Activated CD8-positive, alpha-beta memory T cell treated with anti-CD3 and anti-CD28 coated beads, Interleukin-2, amount 50 U/mL, for 1 hour (primary cell): Measurements from ENCODE around the gene TDO2.
"Not testable (repeated sequence)": the region's sequence is repeated elsewhere in the genome, so short reads cannot be mapped to it uniquely, and the experiment has no call there.

Experiments used
- DNase-seq: peaks from one replicate; pipeline ENCODE4 v3.0.0-alpha.2; 2020; ENCODE audit errors: extremely low read depth

Gene TDO2

DNA sequence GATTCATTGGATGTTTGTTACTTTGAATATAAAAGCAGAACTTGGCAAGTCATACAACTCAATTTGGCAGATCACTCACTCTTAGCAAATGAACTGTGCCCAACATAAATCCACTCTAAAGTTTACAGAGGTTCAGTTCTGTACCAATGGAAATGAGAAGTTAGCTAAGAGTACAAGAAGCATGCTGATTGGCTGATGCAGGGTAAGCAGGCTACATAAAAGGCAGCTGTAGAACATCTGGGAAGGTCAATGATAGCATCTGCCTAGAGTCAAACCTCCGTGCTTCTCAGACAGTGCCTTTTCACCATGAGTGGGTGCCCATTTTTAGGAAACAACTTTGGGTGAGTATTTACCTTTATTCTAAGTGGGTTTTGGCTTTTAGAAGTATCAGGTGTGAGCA is at the start of gene TDO2:
TDO2 (plus strand) TSS at position 244 of the 400 bp plus-strand sequence; CDS start at position 307, 63 bp downstream.
- DNase-seq: no peak

DNA sequence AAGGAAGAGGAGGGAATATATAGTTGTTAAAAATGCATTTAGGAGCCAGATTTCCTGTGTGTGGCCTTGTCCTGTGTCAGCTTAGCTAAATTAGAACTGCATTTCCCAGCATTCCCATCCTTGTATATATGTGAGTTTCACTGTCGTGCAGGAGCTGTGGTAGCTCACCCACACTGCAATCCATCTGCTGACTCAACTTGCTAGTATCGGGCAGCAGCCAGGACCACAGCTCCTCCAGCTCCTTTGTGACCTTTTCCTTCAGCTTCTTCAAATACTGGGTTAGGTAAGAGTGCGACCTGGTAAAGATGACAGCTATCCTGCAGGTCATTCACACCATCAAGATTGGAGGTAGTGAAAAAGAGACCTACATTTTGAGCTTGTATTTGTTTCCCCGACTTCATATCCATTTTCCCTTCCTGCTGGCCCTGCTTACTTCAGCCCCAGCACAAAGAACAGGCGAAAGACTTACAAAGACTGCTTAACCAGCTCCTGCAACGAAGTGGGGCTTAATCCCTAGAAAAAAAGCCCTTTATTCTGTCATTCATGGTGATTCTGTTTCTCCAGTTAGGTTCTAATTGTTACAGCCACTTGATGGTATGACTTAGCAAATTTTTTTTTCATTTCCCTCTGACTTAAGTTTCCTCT is 48.8 kb upstream of the TDO2 start:
- DNase-seq: no peak

DNA sequence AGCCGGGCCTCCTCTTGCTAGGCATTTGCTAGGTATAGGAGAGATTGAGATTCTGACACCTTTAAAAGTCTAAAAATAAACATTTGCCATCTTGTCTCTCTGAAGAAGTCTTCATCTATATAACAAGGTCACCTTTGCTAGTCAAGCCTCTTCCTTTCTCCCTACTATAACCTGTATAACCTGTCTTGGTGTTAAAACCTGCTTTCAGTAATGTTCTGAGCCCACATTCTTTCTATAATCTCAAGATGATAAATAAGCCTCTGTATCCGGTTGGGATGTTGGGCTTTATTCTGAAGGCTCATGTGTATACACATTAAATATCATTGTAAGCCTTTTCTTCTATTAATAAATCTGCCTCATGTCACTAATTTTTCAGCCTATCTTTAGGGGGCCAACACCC is 47.6 kb upstream of the TDO2 start:
- DNase-seq: no peak

DNA sequence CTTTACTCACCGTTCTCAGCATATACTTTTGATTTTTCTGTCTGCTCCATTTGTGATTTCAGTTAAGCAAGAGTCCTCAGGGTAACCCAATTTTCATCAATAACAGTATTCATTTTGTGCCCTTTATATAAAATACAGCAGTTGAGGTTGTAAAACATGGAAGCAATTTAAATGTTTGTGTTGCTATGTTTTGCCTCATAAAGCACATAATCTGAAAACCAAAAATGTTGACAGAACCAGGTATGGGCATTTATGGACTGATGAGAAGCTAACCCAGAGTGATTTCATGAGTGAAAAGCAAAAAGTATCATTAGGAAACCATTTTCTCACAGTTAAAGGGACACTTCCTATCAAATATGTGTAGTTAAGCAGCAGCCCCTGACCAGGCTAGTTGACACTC is 37.3 kb upstream of the TDO2 start, which contains the start of gene ASIC5:
ASIC5 (minus strand) TSS at position 101 of the 400 bp plus-strand sequence; CDS start at position 50, 51 bp downstream.
- no peak for DNase-seq

DNA sequence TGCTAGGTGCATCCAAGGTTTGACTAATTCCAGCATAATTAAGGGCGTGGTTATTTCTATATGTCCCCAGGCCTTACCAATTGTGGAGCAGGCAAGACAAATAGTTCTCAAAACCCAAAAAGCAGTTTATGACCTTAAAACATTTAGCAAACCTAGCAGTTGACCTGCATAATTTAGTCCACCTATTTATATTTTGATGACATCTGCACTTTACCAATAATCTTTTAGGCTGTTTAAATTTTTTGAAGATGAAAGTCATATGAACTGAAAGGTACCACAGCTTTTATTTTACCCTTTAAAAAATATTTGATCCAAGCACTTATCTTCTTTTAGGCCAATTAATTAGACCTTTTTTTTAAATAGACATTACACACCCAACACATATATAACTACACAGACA is 27.6 kb upstream of the TDO2 start:
- no peak for DNase-seq

DNA sequence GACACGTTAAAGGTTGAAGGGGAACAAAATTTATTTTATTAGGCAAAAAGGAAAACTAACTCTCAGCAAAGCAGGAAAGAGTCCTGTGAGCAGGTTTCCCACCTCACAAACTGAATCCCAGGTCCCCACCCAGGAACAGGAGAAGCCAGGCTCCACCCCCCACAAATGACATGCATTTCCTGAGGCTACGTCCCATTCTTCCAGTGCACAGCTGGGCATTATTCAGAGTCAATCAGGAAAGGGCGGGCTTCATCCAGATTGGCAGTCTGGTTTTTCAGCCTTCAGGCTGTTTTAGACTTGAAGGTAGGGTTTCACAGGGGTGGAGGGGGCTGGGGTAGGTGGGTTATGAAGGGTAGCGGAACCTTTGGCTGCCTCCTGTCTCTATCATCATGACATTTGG is 25.5 kb upstream of the TDO2 start:
- no peak for DNase-seq

DNA sequence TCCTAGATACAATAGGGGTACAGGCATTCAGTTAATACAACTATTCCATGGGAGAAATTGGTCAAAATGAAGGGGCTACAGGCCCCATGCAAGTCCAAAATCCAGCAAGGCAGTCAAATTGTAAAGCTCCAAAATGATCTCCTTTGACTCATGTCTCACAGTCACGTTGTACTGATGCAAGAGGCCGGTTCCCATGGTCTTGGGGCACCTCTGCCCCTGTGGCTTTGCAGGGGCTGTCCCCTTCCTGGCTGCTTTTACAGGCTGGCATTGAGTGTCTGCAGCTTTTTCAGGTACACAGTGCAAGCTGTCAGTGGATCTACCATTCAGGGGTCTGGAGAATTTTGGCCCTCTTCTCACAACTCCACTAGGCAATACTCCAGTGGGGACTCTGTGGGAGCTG is 24.9 kb upstream of the TDO2 start:
- no peak for DNase-seq

DNA sequence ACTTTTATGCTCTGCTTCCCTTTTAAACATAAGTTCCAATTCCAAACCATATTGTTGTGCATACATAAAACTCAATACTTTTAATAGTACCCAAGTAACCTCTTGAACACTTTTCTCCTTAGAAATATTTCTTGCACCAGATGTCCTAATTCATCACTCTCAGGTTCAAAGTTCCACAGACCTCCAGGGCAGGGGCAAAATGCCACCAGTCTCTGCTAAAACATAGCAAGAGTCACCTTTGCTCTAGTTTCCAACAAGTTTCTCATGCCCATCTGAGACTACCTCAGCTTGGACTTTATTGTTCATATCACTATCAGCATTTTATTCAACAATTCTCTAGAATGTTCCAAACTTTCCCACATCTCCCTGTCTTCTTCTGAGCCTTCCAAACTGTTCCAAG is 23.7 kb upstream of the TDO2 start:
- DNase-seq: no peak

DNA sequence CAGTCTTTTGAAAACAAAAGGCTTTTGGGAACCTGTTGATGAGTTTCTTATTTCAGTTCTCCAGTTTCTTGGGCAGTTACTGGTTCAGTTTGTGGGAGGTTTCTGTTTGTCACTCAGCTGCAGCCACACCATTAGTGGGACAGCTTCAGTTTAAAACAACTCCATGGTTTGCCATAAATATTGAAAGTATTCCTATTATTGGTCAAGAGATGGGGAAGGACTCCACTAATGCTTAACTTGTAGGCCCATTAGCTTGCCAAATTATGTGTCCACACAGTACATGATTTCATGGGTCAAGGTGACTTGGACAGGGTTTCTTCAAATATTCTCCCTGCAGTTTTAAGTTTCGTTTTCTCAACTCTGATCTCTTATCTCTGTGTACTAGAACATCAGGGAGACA is 21.9 kb upstream of the TDO2 start:
- no peak for DNase-seq

DNA sequence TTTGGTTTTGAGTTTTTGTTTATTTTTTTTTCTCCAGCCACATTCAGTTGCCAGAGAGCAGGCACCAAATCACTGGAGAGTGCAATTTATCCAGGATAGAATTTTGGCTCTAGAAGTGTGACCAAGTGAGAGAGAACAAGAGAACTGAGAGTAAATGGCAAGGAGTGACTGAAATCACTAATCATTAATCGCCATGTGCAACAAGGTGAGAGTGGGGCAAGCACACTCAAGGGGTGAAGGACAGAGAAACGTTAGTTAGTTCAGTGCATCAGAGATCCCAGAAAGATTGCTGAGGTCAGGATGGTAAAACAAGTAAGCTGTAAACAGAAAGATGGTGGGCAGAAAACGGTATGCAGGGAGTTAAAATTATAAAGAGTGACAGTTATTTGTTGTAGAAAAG is 19.6 kb upstream of the TDO2 start:
- no peak for DNase-seq

DNA sequence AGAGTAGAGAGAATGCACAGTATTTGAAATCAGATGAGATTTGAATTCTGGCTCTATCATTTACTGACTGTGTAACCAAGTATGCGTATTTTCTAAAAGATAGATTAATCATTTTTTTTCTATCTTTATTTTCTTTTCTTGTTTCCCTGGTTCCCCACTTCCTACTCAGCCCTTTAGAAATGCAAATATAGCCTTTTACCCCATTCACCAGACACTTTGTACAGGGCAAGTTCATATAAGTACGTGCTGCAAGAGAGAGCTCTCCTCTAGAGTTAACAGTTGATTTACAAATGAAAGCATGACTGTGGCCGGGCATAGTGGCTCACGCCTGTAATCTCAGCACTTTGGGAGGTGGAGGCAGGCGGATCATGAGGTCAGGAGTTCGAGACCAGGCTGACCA is 17.8 kb upstream of the TDO2 start:
- no peak for DNase-seq

DNA sequence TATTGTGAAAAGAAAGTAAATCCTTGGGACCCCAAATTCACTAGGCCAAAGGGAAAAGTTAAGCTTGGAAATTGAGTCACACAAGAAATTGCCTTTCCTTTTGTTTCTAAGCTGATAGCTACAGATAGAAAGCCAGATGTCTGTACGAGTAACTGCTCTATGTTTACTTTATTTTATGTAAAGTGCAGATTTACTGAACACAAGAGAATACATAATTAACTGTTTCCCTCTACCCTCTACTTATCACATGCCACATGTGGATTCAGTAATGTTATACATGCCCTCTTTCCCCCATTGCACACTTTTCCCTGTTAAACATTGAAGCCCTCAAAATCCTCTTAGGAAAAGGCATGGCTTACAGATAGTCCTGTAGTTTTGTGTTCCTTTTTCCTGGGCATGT is 16.5 kb upstream of the TDO2 start:
- no peak for DNase-seq

DNA sequence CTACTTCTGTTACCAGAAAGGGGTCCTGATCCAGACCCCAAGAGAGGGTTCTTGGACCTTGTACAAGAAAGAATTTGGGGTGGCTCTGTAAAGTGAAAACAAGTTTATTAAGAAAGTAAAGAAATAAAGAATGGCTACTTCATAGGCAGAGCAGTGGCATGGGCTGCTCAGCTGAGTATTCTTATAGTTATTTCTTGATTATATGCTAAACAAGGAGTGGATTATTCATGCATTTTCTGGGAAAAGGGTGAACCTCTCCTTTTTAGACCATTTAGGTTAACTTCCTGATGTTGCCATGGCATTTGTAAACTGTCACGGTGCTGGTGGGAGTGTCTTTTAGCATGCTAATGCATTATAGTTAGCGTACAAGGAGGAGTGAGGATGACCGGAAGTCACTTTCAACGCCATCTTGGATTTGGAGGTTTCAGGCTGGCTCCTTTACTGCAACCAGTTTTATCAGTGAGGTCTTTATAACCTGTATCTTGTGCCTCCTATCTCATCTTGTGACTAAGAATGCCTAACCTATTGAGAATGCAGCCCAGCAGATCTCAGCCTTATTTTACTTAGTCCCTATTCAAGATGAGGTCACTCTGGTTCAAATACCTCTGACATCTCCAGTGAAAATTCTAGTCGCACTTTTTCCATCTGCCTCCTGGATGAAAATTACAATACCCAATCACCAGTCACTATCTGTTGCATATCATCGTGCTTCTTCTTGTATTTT is 15.5 kb upstream of the TDO2 start:
- no peak for DNase-seq

DNA sequence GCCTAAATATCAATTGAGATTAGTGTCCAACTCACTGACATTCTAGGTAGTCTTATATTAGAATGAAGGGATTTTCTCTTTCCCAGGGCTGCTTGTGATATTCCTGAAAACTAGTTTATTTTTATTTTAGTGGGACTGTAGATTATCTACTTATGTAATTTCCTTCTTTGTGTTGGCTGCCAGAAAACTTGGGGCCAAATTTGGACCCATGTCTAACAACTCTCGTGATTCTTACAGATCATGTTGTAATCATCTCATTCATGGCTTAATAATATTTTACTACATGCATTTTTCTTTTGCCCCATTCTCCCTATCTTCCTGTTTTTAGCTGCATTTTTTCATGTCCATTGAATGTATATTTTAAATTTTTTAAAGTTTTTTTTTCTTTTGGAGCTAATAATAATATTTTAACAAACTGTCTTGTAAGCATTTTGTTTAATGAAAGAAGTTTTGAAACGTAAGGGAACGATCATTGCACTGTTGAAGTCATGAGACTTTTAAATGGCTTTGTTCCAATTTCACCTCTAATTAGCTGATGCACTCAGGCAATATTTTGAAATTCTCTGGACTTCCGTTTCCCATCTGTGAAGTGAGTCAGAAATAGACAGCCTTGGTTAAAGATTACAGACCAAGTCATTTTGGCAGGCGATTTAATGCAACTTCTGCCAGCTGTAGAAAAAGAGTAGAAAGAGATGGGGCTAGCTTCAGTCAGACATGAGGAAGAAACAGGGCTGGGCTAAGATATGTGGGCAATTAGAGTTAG is 14.3 kb upstream of the TDO2 start:
- no peak for DNase-seq

DNA sequence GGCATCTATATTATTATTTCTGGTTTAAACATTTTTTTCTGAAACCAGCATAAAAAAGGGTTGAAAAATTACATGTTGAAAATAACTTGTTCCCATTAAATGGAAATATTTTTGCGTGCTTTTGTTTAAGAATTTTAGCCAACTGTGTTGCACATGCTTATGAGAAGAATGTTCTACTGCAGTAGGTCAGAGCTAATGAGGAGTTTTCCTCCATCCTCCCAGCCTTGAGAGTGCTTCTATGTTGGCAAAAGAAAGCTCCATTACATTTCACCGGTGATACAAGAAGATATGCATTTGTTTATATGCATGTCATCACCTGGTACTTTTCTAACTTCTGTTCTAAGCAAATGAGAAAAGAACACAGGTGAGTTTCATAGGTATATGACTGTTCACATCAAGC is 13.6 kb upstream of the TDO2 start:
- no peak for DNase-seq

DNA sequence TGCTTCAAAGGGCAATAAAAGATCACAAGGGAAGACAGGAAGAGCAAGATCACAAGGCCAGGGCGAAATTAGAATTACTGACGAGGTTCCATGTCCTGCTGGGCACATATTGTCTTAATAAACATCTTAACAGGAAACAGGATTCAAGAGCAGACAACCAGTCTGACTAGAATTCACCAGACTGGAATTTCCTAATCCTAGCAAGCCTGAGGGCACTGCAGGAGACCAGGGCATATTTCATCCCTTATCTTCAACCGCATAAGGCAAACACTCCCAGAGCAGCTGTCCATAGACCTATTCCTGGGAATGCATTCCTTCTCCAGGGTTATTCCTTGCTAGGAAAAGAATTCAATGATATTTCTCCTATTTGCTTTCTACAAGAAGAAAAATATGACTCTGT is 12.4 kb upstream of the TDO2 start:
- DNase-seq: no peak

DNA sequence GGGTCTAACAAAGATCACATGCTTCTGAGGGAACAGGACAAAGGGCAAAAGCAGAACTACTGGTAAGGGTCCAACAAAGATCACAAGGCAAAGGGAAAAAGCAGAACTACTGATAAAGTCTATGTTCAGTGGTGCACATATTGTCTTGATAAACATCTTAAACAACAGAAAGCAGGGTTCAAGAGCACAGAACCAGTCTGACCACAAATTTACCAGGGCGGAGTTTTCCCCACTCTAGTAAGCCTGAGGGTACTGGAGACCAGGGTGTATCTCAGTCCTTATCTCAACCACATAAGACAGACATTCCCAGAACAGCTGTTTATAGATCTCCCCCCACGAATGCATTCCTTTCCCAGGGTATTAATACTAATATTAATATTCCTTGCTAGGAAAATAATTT is 5.1 kb upstream of the TDO2 start:
- DNase-seq: not testable (repeated sequence)

DNA sequence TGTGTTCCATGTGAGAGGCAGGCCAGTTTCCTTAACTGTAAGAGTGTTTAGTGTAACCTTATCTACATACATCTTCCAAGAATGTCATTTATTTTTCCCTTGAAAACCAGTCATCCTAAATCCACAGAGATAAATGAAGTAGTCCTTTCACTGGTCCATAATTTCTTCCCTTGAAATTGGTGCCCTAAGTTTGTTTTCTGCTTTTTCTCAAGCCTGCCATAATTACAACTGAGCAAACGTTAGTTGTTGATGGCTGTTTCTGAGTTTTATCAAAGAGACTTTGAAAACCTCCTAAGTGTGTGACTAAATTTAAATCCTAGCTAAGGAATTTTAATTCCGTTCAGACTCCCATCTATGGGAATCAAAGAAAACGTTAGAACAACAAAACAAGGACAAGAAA is 3.6 kb upstream of the TDO2 start:
- no peak for DNase-seq

DNA sequence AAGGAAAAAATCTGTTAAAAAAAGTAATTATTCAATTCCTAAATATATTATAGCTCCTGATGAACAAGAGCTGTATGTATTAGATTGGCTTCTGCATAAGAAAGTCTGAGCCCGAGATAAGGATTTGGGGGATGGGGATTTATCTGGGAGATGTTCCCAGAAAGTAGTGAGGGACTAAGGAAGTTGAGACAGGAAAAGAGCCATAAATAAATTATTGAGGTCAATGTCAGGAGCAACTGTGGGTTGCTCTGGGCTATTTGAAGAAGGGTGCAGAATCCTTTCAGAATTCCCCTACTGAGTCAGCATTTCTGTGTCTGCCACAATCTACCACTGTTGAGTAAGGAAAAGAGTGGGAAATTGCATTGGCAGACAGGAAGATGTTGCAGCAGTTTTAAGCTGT is 3.1 kb upstream of the TDO2 start:
- DNase-seq: no peak

DNA sequence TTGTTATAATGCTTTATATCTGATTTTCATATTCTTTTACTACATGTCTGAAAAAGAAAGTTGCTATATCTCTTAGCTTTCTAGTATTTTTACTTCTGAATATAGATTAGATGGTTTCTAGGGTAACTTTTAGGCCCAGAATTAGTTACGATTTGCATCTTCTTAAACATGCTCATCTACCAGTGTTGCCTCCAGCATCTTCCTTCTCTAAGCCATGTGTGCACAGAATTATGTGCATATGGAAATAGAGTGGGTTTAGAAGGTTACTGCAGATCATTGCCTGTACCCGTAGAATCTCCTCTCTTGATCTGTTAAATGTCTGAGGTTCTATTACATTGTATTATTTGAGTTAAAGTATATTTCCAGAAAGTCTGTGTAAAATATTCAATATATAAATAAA is 2.5 kb upstream of the TDO2 start:
- no peak for DNase-seq

DNA sequence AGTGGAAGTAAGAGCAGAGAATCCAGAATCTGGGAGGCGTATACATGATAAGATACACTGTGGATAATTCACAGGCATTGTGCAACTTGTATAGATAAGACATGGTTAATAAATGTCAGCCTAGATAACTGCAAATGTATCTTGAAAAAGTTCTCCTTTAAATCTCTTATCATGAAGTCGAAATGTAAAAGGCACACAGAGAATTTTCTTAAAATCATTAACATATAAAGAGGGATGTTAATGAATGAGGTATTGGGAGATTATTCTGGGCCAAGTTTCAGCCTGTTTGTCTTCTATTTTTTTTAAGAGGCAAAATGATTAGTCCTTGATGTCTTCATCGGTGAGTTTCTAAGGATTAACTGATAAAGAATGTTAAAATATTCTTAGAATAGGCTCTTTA is 835 bp downstream of the TDO2 start:
- no peak for DNase-seq

DNA sequence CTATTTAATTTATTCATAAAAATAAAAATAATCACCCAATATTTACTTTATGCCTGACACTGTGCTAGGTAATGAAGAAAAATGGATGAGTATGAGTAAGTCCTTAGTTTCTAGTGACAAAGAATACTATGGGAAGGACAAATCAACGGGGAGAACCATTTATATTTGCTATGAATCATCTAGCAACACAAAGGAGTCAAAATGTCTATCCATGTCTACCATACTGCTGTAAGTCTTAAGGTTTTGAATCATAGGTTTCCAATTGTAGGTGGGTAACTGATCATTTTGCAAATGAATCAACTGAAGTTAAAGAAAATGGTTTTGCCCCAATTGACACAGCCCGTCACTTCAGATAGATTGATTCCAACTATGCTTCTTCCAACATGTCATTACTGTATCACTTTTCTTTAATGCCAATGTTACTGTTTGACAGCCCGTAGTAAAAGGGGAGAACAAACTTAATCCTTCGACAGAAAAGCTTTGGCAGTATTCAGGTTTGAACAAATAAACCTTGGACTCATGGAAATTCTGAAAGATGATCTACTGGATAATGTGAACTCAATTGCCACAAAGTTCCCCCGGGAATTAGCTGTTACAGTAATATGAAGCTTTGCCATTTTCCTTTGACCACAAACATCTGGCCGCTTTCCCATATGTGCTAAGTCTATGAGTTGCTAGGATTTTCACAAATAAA is 3.2 kb downstream of the TDO2 start:
- DNase-seq: no peak
